Panc1 (cell line): Measurements from ENCODE around the gene EPHB2.

Experiments
- CTCF ChIP-seq: fragments of 450-650 bp; IDR thresholded peaks from 2 replicates; pipeline ENCODE4 v1.5.1; 2017; ENCODE audit warnings: mild to moderate bottlenecking
- POLR2AphosphoS5 ChIP-seq: IDR thresholded peaks from 2 replicates; pipeline ENCODE4 v1.6.1; 2012; ENCODE audit warnings: mild to moderate bottlenecking, low read depth, low read length, moderate library complexity
- REST ChIP-seq, 2 experiments: IDR thresholded peaks; 2 replicates each; pipeline ENCODE4 v1.6.1; 2011 to 2012; ENCODE audit warnings: low read depth in 2 of 2, control low read depth in 1 of 2, low read length in 1 of 2, mild to moderate bottlenecking in 1 of 2, moderate library complexity in 1 of 2; ENCODE audit not compliant: insufficient read depth in 1 of 2

- TF ChIP-seq CTCF: no peak
- no peak for TF ChIP-seq REST (IDR thresholded peaks at IDR 0.05; ENCODE audit: insufficient read depth in 1 of 2, low read depth in 2 of 2, low read length in 1 of 2)
- TF ChIP-seq POLR2AphosphoS5: no peak
These were observed 139.6 kb downstream of the EPHB2 start for GRCh38 chr1:22850281-22850680.
